Measurements from ENCODE around the gene LTA.
"Not testable (repeated sequence)": the region's sequence is repeated elsewhere in the genome, so short reads cannot be mapped to it uniquely, and the experiment has no call there.

LTA gene

GRCh38 chr6:31543639-31544038 lies 28.4 kb upstream of the LTA start:
- DNase-seq: no peak

DNA sequence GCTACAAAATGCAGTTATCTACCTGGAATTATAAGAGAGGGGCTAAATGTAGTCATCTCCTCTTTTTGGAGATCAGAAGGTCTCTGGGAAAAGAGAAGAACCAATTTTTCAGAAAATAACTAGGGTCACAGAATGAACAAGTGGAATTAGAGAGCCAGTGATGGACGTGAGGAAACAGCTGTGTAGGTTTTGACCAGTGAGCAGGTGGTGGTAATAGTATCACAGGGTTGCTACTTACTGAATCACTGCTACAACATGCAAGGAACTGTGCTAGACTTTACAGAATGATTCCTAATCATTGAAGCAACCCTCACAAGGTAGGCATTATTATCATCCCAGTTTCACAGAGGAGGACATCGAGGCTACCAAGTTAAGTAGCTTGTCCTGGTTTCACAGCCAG lies 27.4 kb upstream of the LTA start:
- DNase-seq: no peak

DNA sequence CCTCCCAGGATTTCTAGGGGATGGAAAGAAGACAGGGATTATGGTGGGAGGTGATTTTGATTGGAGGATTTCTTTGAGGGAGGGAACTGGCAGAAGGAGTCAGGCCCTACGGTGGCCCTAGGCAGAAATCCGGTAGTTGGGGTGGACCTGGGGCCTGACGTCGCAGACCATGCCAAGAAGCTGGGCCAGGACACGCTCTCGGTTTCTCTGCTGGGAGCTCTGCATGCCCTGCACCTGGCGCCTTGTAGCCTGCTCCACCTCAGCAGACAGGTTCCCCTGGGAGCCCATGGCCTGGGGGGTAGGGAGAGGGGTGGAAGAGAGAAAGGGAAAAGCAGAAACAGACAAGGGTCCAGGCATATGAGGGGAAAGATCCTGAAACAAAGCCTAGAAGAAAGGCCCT lies 26.8 kb upstream of the LTA start:
- DNase-seq: no peak

- peak; percentile 92 for DNase-seq
Observed at GRCh38 chr6:31546339-31546957, 25.6 kb upstream of the LTA start, which contains the start of gene ATP6V1G2. Gene ATP6V1G2, minus strand, starts transcription at chr6:31546608. Its CDS starts 49 bp downstream, at chr6:31546559.

- DNase-seq: peak; percentile 98
Observed at GRCh38 chr6:31546958-31547726, 24.9 kb upstream of the LTA start, which contains the start of gene NFKBIL1. Gene NFKBIL1, plus strand, starts transcription at chr6:31547608. Its CDS starts 87 bp downstream, at chr6:31547695.

- no peak for DNase-seq
Observed at GRCh38 chr6:31547727-31548543, 24.2 kb upstream of the LTA start.

DNA sequence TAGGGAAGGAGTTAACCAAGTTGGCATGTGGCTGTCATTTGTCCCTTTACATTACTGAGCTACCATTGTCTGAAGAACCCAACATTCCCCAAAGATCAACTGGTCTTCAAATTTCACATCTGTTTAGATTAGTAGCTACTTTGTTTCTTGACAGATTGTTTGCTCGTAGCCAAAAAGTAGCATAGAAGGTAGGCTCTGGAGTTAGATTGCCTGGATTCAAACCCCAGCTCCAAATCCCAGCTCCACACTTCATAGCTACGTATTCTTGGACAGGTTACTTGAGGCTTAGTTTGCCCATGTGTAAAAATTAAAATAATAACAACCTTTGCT lies 23.6 kb upstream of the LTA start:
- no peak for DNase-seq

GRCh38 chr6:31551371-31551770 lies 20.7 kb upstream of the LTA start:
- not testable (repeated sequence) for DNase-seq

GRCh38 chr6:31556307-31556706 lies 15.8 kb upstream of the LTA start:
- no peak for DNase-seq

DNA sequence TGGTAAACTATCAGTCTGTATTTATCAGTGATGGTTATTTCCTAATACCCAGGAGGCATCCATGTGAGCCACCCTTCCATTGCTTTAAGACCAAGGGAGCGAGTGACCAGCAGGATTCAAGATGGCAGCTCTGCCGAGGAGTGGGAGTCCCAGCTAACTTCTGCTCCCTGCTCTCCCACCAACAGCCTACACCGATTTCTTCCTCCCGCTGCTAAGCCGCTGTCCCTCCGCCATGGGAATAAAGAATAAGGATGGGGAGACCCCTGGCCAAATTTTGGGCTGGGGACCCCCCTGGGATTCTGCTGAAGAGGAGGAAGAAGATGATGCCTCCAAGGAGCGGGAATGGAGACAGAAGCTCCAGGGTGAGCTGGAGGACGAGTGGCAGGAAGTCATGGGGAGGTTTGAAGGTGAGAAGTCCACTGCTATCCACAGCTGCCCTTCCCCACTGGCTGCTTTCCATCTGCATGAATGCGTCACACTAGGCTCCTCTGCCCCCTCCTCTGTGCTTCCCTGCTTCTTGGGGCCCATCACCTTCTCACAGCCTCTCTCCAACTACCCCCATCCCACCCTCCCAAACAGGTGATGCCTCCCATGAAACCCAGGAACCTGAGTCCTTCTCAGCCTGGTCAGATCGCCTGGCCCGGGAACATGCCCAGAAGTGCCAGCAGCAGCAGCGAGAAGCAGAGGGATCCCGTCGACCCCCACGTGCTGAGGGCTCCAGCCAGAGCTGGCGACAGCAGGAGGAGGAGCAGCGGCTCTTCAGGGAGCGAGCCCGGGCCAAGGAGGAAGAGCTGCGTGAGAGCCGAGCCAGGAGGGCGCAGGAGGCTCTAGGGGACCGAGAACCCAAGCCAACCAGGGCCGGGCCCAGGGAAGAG lies 14.4 kb upstream of the LTA start:
- DNase-seq: no peak

GRCh38 chr6:31558318-31558625 lies 13.8 kb upstream of the LTA start:
- no peak for DNase-seq

GRCh38 chr6:31558631-31559500 lies 13.2 kb upstream of the LTA start:
- DNase-seq: no peak

GRCh38 chr6:31559606-31559957 lies 12.5 kb upstream of the LTA start:
- no peak for DNase-seq

DNA sequence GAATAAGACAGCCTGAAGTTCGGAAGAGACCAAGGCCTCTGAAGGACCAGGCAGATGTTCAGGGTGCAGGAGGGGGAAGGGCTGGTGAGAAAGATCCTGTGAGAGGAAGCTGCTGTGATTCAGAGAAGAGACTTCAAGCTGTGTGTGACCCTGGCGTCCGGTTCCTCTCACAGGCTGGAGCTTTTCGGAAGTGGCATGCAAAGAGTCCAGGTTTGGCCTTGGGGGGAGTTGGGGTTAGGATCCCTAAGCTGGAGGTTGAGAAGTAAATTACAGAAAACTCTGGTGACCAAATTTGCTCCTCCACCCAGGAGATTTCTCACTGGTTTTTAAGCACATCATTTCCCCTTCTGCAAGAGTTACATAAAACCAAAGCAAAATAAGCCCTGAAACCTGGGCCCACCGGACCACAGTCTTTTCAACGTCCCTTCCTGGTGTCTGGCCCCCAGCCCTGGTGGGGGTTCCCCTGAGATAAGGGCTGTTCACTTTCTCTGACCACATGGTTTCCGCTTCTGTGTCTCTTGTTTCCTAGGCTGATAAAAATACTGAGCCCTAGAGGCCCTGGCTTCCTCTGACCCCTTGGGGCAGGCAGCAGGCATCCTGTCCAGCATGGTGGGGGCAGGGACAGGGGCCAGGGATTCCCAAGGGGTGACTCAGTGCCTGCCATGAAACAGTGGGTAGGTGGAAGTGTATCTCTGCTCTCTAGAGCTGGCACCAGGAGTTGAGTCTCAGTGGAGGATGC lies 12.0 kb upstream of the LTA start:
- DNase-seq: no peak

DNA sequence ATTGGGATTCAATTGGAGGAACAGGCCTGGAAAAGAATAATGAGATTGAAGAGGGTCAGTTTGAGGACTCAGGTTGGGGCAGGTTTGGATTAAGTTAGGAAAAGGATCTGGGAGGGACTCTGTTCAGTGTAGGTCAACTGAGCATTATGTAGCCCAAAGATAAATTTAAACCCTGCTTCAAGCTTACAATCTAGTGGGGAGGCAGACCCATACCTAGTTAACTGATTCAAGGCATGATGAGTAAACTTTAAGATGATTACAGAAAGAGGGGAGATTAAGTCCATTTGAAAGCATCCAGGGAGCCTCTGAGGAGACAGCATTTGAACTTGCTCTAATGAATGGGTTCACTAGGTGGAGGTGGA lies 11.4 kb upstream of the LTA start:
- DNase-seq: no peak

DNA sequence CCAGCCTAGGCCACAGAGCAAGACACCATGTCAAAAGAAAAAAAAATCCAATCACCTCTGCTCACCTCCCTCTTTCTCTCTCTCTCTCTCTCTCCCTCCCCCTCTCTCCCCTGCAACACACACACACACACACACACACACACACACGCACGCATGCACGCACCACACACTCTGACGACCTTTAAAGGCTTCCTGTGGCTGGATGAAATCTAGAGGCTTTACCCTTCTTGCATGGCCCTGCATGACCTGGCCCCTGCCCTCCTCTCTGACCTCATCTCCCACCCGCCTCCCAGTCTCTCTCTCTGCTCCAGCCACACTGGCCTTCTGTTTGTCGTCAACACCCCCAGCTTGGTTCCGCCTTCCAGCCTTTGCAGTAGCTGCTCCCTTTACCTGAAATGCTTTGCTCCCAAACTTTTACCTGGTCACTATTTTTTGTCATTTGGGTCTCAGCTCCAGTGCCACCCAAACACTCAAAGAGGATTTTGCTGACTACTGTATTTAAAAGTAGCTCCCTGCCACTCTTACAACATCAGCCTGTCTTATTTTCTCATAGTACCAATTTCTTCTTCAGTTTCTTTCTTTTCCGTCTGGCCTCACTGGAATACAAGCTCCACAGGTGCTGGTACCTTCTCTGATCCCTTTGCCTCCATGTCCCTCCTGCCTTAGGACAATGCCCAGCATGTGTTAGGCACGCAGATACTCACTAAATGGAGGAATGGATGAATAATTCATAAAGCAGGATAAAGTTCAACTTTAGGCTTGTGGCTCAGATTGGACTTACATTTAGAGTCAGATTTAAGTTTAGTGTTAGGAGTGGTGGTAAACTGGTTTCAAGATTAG lies 4.3 kb upstream of the LTA start:
- DNase-seq: no peak

- DNase-seq: no peak
Observed at GRCh38 chr6:31568537-31568961, 3.5 kb upstream of the LTA start.

- DNase-seq: no peak
Observed at GRCh38 chr6:31569861-31570536, 2.1 kb upstream of the LTA start.

DNA sequence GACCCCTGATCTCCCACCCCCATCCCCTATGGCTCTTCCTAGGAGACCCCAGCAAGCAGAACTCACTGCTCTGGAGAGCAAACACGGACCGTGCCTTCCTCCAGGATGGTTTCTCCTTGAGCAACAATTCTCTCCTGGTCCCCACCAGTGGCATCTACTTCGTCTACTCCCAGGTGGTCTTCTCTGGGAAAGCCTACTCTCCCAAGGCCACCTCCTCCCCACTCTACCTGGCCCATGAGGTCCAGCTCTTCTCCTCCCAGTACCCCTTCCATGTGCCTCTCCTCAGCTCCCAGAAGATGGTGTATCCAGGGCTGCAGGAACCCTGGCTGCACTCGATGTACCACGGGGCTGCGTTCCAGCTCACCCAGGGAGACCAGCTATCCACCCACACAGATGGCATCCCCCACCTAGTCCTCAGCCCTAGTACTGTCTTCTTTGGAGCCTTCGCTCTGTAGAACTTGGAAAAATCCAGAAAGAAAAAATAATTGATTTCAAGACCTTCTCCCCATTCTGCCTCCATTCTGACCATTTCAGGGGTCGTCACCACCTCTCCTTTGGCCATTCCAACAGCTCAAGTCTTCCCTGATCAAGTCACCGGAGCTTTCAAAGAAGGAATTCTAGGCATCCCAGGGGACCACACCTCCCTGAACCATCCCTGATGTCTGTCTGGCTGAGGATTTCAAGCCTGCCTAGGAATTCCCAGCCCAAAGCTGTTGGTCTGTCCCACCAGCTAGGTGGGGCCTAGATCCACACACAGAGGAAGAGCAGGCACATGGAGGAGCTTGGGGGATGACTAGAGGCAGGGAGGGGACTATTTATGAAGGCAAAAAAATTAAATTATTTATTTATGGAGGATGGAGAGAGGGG lies 1.4 kb downstream of the LTA start:
- DNase-seq: no peak
